NCI-H526 (cell line): ENCODE results near the gene VPS13D.
"Not testable (repeated sequence)": the region's sequence is repeated elsewhere in the genome, so short reads cannot be mapped to it uniquely, and the experiment has no call there.

Source experiments
- DNase-seq, 2 experiments: peaks; one replicate each; lab custom pipeline; 2025; lab: John Stamatoyannopoulos, UW

The VPS13D gene

DNA sequence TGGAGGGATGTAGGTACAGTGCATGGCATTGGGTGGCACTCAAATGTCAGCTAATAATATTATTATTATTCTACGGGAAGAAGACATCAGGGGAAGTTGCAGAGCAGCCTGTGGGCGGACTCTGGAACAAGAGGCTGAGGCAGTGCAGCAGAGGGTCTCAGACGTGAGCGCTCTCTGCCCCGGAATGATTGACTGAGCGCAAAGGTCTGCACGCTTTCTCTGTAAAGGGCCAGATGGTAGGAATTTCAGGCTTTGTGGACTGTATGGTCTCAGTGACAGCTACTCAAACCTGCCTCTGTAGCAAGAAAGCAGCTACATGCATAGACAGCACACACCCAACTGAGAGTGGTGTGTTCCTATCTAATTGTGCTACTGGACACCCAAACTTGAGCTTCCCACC is 29.6 kb upstream of the VPS13D start:
- no peak for DNase-seq

DNA sequence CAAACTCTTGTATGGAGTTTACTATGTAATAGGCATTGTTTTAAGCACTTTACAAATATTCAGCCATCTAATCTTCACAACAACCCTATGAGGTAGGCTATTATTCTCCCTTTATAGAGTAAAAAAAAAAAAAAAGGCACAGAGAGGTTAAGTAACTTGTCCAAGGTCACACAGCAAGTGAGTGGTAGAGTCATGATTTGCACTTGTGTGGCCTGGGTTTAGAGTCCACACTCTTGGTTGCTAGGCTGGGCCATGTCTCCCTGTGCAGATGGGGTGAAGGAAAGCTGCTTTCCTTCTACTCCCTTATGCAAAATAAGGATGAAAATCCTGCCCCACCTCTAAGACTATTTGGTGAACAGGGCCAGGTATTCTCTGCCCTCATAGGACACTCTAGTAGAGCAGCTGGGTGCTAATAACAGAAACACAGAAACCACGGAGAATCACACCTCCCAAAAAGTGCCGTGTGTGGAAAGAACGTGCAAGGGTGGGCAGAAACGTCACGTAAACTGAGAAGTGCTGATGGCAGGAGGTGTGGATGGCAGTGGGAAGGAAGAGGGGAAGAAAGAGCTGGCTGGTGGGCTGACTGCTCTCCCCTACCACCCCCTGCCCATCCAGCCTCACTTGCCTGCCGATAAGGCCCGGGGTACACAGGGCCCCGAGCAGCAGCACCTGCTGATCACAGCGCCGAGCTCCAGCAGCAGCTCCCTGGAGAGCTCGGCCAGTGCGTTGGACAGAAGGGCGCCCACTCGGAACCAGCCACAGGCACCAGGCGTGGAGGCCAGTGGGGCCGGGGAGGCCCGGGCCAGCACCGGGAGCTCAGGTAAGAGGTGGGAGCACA is 28.3 kb upstream of the VPS13D start:
- no peak for DNase-seq

DNA sequence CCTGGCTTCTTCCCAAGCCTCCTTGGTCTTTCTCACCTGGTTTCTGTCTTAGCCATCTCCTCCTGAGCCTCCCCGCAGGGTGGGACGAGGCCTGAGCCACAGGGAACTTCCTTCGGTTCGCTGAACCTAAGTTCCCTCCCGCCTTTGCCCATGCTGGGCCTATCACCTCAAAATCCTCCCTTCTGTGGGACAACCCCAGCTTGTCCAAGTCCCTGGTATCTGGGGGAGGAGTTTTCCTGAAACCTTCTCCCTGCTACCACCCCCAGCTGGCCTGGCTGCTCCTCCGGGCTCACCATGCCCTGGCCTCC is 27.7 kb upstream of the VPS13D start:
- no peak for DNase-seq

DNA sequence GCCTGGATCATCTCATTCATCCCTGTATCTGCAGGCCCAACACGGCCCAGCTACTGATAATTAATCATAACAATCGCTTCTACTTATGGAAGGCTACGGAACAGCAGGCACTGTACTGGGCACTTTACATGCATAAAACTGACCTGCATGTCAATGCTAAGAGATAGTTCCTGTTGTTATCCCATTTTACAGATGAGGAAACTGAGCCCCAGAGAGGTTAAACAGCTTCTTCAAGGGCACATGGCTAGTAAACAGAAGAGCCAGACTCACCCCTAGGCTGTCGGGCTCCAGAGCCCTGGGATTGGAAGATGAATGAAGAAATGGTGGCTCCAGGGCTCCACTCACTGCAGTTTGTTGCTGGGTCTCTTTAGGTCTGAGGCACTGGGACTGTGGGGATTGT is 27.3 kb upstream of the VPS13D start:
- DNase-seq: no peak

DNA sequence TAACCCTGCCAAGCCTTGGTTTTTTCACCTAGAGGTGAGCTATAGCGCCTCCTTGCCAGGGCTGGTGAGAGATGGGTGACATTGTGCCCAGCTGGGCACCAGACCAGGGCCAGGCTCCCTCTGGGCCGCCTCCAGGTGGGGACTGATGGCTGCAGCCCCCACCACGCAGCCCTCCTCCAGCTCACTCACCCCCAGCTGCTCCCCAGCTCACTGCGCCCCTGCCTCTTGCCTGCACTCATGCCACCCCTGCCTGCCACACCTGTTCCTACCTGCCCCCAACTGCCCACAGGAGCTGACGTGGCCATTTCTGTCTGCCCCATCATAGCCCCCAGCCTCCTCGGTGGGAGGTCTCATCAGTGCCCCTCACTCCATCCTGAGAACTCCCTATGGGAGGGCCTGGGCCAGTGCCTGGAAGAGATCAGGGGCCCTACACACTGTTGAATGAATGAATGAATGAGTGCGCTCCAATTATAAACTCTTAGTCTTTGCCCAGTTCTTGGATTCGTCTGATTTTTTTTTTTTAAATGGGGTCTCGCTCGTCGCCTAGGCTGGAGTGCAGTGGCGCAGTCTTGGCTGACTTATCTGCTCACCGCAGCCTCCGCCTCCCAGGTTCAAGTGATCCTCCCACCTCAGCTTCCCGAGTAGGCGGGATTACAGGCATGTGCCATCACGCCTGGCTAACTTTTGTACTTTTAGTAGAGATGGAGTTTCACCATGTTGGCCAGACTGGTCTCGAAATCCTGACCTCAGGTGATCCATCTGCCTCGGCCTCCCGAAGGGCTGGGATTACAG is 26.4 kb upstream of the VPS13D start:
- DNase-seq: no peak

DNA sequence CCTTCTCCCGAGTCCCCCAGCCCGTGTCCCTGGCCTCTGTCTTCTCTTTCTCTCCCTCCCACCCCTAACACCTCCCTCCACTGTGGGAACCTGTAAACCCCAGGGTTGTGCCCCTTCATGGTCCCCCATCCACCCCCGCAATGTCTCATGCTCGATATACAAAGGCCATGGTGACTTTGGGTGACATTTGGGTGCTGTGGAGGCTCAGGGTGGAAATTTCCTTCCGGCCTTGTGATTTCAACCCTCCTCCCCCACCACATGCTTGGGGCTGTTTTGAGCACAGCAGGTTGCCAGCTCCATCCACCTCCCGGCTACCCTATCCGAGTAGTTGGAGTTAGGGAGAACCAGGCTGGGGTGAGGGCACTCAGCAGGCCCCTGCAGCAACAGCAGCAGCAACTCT is 25.7 kb upstream of the VPS13D start:
- DNase-seq: no peak

DNA sequence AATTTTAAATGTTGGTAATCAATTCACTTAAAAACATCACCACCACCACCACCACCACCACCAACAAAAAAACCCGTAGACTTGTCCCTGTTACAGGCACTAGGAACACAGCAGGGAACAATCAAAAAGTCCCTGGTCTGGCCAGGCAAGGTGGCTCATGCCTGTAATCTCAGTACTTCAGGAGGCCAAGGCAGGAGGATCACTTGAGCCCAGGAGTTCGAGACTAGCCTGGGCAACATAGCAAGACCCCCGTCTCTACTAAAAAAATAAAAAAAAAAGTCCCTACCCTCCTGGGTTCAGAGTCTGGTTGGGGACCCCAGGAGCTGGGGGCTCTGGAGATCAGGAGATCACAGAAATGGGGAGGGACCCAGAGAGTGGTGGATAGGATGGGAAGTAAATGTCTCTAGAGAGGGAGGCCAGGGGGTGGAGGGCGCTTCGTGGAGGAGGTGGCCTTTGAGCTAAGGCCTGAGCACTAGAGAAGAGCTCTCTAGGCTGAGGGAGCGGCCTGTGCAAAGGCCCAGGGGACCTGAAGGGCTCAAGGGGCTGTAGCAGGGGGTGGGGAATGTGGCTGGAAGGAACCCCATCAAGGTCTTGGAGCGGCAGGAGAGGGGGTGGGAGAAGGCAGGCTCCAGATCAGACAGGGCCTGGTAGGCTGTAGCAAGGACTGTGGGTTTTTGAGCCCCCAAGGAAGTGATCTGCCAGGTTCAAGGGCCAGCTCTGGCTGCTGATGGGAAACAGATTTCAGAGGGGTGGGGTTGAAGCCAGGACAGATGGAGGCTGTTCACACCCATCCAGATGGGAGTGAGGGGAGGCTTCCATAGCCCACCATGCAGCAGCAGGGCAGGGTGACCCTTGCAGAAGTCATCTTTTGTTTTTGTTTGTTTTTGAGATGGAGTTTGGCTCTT is 24.8 kb upstream of the VPS13D start:
- no peak for DNase-seq

DNA sequence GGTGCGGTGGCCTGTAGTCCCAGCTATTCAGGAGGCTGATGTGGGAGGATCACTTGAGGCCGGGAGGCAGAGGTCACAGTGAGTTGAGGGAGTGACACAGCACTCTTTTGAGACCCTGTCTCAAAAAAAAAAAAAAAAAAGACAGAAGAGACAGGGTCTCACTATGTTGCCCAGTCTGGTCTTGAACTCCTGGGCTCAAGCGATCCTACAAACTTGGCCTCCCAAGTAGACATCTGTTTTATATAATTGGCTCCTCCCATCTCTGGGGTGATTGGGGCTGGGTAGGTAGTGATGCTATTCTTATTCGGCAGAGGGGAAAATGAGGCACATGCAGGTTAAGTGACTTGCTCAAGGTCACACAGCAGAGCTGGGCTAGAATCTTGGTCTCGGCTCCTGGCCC is 23.6 kb upstream of the VPS13D start:
- no peak for DNase-seq

DNA sequence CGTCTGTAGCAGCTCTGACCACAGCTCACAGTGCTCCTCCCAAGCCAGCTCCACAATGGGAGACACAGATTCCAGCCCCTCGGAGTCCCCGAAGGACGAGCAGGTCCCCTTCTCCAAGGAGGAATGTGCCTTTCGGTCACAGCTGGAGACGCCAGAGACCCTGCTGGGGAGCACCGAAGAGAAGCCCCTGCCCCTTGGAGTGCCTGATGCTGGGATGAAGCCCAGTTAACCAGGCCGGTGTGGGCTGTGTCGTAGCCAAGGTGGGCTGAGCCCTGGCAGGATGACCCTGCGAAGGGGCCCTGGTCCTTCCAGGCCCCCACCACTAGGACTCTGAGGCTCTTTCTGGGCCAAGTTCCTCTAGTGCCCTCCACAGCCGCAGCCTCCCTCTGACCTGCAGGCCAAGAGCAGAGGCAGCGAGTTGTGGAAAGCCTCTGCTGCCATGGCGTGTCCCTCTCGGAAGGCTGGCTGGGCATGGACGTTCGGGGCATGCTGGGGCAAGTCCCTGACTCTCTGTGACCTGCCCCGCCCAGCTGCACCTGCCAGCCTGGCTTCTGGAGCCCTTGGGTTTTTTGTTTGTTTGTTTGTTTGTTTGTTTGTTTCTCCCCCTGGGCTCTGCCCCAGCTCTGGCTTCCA is 22.9 kb upstream of the VPS13D start:
- peak in 1 of 2 experiments; percentile 3 for DNase-seq

DNA sequence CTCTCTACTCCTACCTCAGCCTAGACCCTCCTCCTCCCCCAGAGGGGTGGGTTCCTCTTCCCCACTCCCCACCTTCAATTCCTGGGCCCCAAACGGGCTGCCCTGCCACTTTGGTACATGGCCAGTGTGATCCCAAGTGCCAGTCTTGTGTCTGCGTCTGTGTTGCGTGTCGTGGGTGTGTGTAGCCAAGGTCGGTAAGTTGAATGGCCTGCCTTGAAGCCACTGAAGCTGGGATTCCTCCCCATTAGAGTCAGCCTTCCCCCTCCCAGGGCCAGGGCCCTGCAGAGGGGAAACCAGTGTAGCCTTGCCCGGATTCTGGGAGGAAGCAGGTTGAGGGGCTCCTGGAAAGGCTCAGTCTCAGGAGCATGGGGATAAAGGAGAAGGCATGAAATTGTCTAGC is 21.6 kb upstream of the VPS13D start:
- no peak for DNase-seq

DNA sequence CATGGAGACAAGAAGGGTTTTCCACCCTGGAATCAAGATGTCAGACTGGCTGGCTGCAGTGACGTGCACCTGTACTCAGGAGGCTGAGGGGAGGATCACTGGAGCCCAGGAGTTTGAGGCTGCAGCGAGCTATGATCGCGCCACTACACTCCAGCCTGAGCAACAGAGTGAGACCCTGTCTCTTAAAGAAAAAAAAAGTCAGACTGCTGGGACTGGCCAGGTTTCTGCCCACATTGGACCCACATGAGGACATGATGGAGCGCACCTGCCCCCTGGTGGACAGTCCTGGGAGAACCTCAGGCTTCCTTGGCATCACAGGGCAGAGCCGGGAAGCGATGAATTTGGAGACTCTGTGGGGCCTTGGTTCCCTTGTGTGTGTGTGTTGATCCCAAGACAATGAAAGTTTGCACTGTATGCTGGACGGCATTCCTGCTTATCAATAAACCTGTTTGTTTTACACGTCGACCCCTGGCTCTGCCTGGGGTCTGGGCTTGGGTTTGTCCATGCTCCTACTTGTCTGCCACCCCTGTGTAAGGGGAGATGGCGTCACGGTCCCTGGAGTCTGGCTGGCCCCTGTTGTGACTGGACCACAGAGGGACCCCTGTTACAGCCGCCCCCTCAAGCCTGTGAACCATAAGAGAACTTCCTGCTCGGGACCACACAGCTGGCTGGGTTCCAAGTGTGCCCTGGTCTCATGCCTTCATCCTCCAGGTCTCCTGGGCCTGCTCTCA is 20.9 kb upstream of the VPS13D start:
- peak; percentile 13 to 72 for DNase-seq

DNA sequence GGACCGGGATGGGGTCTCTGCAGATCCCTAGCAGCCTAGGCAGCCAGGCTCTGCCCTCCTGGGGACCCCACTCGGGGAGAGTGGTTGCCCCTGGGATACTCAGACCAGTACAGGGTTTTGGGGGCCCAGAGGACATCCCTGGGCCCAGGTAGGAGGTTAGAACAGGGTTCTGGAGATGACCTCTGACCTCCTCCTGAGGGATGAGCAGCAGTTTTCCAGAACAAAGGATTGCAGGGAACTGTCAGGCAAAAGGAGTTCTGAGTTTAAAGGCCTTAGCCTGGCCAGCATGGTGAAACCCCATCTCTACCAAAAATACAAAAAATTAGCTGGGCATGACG is 20.4 kb upstream of the VPS13D start:
- no peak for DNase-seq

DNA sequence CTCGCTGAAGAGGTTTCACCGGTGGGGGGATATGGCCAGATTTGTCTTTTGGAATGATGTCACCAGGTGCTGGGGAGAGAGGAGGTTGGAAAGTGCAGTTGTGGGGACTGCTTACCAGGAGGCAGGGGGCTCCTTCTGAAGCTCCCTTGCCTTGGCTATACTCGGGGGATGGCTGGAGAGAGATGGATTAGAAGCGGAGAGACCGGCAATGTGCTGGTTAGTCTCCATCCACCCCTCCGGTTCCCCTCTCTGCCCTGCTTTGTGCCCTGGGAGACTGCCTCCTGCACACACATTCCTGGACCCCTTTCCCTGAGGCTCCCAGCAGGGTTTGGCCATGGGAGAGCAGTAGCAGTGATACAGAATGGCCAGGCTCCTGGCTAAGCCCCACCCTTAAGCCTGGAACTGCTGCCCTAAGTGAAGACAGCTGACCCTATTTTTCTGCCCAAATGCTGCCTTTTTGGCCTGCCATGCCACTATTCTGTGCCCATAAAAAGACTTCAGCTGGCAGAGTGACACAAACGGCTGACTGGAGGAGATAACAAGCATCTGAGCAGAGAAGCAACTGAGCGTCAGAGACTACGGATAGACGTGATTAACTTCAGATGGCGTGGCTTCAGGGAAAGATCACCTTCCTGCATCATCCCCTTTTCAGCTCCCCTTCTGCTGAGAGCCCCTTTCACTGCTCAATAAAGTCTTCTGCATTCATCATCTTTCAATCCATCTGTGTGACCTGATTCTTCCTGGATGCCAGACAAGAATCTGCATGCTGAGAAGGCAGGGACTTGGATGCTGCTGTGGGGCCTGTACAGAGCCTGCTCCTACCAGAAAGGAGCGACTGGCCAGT is 14.5 kb upstream of the VPS13D start:
- DNase-seq: no peak

DNA sequence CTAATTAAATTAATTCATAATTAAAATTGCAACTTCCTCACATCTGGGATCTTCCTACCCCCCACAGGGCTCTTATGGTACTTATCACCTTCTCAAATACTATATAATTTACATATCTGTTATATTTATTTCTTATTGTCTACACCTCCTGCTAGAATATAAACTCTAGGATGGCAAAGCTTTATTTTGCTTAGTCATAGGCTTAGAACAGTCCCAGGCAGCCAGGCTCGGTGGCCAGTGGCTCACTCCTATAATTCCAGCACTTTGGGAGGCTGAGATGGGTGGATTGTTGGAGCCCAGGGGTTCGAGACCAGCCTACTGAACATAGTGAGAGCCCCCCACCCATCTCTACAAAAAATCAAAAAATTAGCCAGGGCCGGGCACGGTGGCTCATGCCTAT is 10.0 kb upstream of the VPS13D start:
- no peak for DNase-seq

DNA sequence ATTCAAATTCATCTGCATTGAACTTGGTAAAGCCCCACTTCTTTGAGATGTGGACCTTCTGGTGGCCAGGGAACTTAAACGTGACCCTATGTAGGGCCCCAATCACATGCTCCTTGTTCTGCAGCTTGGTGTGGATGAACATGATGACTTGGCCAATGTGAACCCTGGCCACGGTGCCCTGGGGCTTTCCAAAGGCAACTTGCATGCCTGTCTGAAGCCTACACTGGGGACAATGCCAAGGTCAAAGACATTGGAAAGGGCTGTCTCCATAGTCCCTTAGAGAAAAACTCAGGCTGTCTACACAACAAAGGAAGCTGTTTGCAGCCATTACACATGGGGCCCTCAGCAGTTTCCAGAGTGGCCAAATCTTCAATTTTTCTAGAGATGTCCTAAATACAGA is 8.9 kb upstream of the VPS13D start:
- no peak for DNase-seq

DNA sequence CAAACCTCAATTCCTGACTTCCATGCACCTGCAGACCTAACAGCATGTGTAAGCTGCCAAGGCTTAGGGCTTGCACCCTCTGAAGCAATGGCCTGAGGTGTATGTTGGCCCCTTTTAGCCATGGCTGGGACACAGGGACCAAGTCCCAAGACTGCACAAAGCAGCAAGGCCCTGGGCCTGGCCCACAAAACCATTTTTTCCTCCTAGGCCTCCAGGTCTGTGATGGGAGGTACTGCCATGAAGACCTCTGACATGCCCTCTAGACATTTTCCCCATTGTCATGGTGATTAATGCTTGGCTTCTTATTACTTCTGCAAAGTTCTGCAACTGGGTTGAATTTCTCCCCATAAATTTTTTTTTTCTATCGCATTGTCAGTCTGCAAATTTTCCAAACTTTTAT is 7.1 kb upstream of the VPS13D start:
- DNase-seq: not testable (repeated sequence)

DNA sequence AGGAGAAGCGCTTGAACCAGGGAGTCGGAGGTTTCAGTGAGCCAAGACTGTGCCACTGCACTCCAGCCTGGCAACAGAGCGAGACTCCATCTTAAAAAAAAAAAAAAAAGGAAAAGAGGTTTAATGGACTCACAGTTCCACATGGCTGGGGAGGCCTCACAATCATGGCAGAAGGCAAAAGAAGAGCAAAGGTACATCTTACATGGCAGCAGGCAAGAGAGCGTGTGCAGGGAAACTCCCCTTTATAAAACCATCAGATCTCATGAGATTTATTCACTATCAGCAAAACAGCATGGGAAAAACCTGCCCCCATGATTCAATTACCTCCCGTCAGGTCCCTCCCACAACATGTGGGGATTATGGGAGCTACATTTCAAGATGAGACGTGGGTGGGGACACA is 5.7 kb upstream of the VPS13D start:
- DNase-seq: not testable (repeated sequence)

DNA sequence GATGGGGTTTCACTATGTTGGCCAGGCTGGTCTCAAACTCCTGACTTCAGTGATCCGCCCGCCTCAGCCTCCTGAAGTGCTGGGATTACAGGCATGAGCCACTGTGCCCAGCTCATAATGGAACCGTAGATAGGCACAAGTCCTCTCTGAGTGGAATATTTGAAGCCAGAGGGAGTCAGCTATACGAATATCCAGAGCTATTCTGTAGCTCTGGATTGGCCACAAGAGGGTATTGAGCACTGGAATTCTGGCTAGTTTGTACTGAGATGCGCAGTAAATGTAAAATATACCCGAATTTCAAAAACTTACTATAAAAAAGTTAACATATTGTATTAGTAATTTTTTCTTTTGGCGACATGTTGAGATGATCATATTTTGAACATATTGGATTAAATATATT is 851 bp upstream of the VPS13D start:
- no peak for DNase-seq

DNA sequence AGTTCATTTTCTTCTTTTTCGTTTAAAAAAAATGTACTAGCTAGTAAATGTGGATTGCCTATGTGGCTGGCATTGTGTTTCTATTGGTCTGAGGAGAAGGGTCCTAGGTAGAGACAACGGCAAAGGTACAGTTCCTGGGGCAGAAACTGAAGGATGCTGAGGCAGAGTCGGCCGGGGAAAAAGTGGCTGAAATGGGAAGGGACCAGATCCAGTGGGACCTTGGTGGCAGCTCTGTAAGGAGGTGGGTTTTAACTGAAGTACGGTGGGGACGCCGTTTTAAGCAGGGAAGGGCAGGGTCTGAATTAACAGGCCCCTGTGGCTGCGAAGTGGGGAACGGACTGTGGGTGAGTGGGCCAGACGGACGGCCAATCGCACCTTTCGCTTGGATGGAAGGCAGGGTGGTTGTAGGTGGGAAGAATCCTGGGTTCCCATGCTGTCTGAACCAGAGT is 420 bp upstream of the VPS13D start:
- no peak for DNase-seq

DNA sequence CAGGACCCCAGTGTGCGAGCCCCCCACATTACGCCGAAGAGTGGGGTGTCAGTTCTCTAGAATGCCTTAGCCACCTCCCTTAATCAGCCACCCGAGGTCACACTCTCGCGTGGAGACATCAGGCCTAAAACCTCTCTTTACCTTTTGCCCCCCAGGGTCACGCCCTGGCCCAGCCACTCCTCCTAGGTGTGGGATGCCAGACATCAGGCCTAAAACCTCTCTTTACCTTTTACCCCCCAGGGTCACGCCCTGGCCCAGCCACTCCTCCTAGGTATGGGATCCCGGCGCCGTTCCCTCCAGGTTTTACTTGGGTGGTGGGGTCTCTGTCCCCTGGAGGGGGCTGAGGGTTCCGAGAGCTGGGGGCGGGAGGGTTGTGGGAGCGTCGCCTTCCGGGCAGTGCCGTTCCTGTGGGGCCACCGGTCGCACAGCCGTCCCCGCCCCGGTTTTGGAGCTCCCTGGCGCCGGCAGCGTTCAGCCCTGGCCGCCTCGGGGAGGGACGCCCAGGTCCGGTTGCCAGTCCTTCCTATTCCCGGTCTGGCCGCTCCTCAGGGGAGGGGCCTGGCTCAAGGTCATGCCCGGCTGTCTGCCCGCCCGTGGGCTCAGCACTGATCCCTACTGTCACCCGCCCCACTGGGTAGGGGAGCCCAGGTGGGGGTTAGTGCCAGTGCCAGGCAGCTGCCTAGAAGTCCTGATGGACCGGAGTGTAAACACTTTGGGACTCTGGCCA is 882 bp downstream of the VPS13D start:
- peak in 1 of 2 experiments; percentile 18 for DNase-seq
